OCI-LY1 (cell line): Measurements from ENCODE around the gene ZNF629.

ENCODE experiments used
- H2AFZ ChIP-seq: fragments of 200-600 bp; sonication (generic), shearing (Covaris generic); 2 replicates; pipeline ENCODE4 v1.6.0; 2014; ENCODE audit warnings: antibody characterized with exemption, mild to moderate bottlenecking, low read length
- H3F3A ChIP-seq: fragments of 200-600 bp; sonication (generic), shearing (Covaris generic); 2 replicates; pipeline ENCODE4 v1.6.0; 2014; ENCODE audit warnings: mild to moderate bottlenecking, antibody characterized with exemption, low read length, moderate library complexity; ENCODE audit not compliant: insufficient read depth
- H3K27ac ChIP-seq: fragments of 200-600 bp; sonication (generic); 2 replicates; pipeline ENCODE4 v1.5.1; 2014; ENCODE audit warnings: low read length, mixed run types, mild to moderate bottlenecking, low read depth; ENCODE audit not compliant: poor library complexity, severe bottlenecking
- H3K27me3 ChIP-seq: fragments of 200-600 bp; sonication (generic); 2 replicates; pipeline ENCODE4 v1.6.0; 2014; ENCODE audit warnings: antibody characterized with exemption, mild to moderate bottlenecking, low read length, moderate library complexity; ENCODE audit not compliant: insufficient read depth
- H3K36me3 ChIP-seq: fragments of 200-600 bp; sonication (generic); 2 replicates; pipeline ENCODE4 v1.6.1; 2014; ENCODE audit warnings: mild to moderate bottlenecking, antibody characterized with exemption, low read length, moderate library complexity, mixed read lengths; ENCODE audit not compliant: insufficient read depth
- H3K4me1 ChIP-seq: fragments of 200-600 bp; sonication (generic); 2 replicates; pipeline ENCODE4 v1.5.1; 2014; ENCODE audit warnings: mild to moderate bottlenecking, low read length, moderate library complexity; ENCODE audit not compliant: insufficient read depth, severe bottlenecking
- H3K4me2 ChIP-seq: fragments of 200-600 bp; sonication (generic), shearing (Covaris generic); 2 replicates; pipeline ENCODE4 v1.6.1; 2014; ENCODE audit warnings: low read length
- H3K4me3 ChIP-seq: fragments of 200-600 bp; sonication (generic); 2 replicates; pipeline ENCODE4 v1.5.1; 2014; ENCODE audit warnings: low read length, low read depth, mild to moderate bottlenecking, mixed read lengths; ENCODE audit not compliant: poor library complexity, severe bottlenecking
- H3K79me2 ChIP-seq: fragments of 200-600 bp; shearing (Covaris generic); 2 replicates; pipeline ENCODE4 v1.6.1; 2016; ENCODE audit warnings: mixed run types, low read length, mixed read lengths; ENCODE audit not compliant: insufficient read depth
- H3K9ac ChIP-seq: fragments of 200-600 bp; sonication (generic), shearing (Covaris generic); 2 replicates; pipeline ENCODE4 v1.6.1; 2014; ENCODE audit warnings: mild to moderate bottlenecking, low read length, mixed read lengths
- H3K9me2 ChIP-seq: fragments of 200-600 bp; sonication (generic), shearing (Covaris generic); 2 replicates; pipeline ENCODE4 v1.6.1; 2014; ENCODE audit warnings: low read depth, mild to moderate bottlenecking, low read length, mixed read lengths
- H3K9me3 ChIP-seq: fragments of 200-600 bp; shearing (Covaris generic); 2 replicates; pipeline ENCODE4 v1.6.1; 2014; ENCODE audit warnings: low read length, mixed read lengths
- H4K20me1 ChIP-seq: fragments of 200-600 bp; sonication (generic), shearing (Covaris generic); 2 replicates; pipeline ENCODE4 v1.6.0; 2016; ENCODE audit warnings: mild to moderate bottlenecking, low read length; ENCODE audit not compliant: insufficient read depth
- CTCF ChIP-seq: fragments of 200-600 bp; sonication (generic), shearing (Covaris generic); IDR thresholded peaks from 2 replicates; pipeline ENCODE4 v1.5.1; 2017; ENCODE audit warnings: mild to moderate bottlenecking, antibody characterized with exemption, low read length, moderate library complexity, mixed read lengths
- EZH2 ChIP-seq: fragments of 200-600 bp; sonication (generic), shearing (Covaris generic); IDR thresholded peaks from 2 replicates; pipeline ENCODE4 v1.8.0; 2017; ENCODE audit warnings: borderline replicate concordance, mixed run types, mild to moderate bottlenecking, antibody characterized with exemption, low read length, moderate library complexity, mixed read lengths

The ZNF629 gene

GRCh38 chr16:30779596-30779995 is 7.4 kb downstream of the ZNF629 start:
- no peak overlapping the region for H2AFZ ChIP-seq

GRCh38 chr16:30778549-30779244 is 8.3 kb downstream of the ZNF629 start:
- Histone ChIP-seq H3K79me2 (no peaks in the 10 kb centered on the region), H4K20me1 (no peaks in the 10 kb centered on the region), H3K27ac (no peak overlapping the region), H3K27me3 (no peaks in the 10 kb centered on the region), H3K36me3 (peaks cover 16% of the 10 kb centered on the region), H3F3A (no peaks in the 10 kb centered on the region), H3K4me1 (no peaks in the 10 kb centered on the region), H2AFZ (no peak overlapping the region), H3K9ac (no peak overlapping the region), H3K9me3 (no peaks in the 10 kb centered on the region), H3K4me3 (no peak overlapping the region), H3K4me2 (no peak overlapping the region), H3K9me2 (no peaks in the 10 kb centered on the region)
- TF ChIP-seq CTCF (no peak), EZH2 (no peak)

More at GRCh38 chr16:30779596-30779995, 7.4 kb downstream of the ZNF629 start:
- no peaks in the 10 kb centered on the region for H3K9me3 ChIP-seq
- peaks cover 7% of the 10 kb centered on the region for H3K36me3 ChIP-seq
- H3F3A ChIP-seq: no peaks in the 10 kb centered on the region
- TF ChIP-seq EZH2 (no peak), CTCF (no peak)
- no peaks in the 10 kb centered on the region for H3K4me1 ChIP-seq
- no peak overlapping the region for H3K9ac ChIP-seq
- H3K4me3 ChIP-seq: no peak overlapping the region
- H4K20me1 ChIP-seq: no peaks in the 10 kb centered on the region
- H3K4me2 ChIP-seq: no peak overlapping the region
- H3K9me2 ChIP-seq: no peaks in the 10 kb centered on the region
- H3K27ac ChIP-seq: no peak overlapping the region
- no peaks in the 10 kb centered on the region for H3K79me2 ChIP-seq
- no peaks in the 10 kb centered on the region for H3K27me3 ChIP-seq

GRCh38 chr16:30777591-30778297 is 9.3 kb downstream of the ZNF629 start:
- H3K4me1 ChIP-seq: no peaks in the 10 kb centered on the region
- no peak overlapping the region for H3K9ac ChIP-seq
- no peaks in the 10 kb centered on the region for H3K9me2 ChIP-seq
- H4K20me1 ChIP-seq: no peaks in the 10 kb centered on the region
- no peak for TF ChIP-seq CTCF
- no peak for TF ChIP-seq EZH2
- no peak overlapping the region for H2AFZ ChIP-seq
- no peak overlapping the region for H3K4me3 ChIP-seq
- no peaks in the 10 kb centered on the region for H3K27me3 ChIP-seq
- H3K4me2 ChIP-seq: no peak overlapping the region
- H3F3A ChIP-seq: no peaks in the 10 kb centered on the region
- no peaks in the 10 kb centered on the region for H3K9me3 ChIP-seq
- H3K36me3 ChIP-seq: peaks cover 25% of the 10 kb centered on the region
- no peaks in the 10 kb centered on the region for H3K79me2 ChIP-seq
- no peak overlapping the region for H3K27ac ChIP-seq
